SU-DHL-6 (cell line): Measurements from ENCODE around the gene ACRV1.

Experiments
- CTCF ChIP-seq: fragments of 200-600 bp; sonication (generic); IDR thresholded peaks from one replicate; pipeline ENCODE4 v1.5.1; 2017; ENCODE audit warnings: antibody characterized with exemption, mild to moderate bottlenecking, low read length, moderate library complexity; ENCODE audit not compliant: insufficient read depth, poor library complexity, severe bottlenecking
- EZH2phosphoT487 ChIP-seq: fragments of 200-600 bp; sonication (generic), shearing (Covaris generic); conservative IDR thresholded peaks from 2 replicates; pipeline ENCODE4 v1.6.1; 2018; ENCODE audit warnings: mild to moderate bottlenecking, antibody characterized with exemption, low read length, moderate library complexity, mixed read lengths

- TF ChIP-seq CTCF: no peak
- TF ChIP-seq EZH2phosphoT487: no peak
Measured at GRCh38 chr11:125674210-125674609, 6.4 kb downstream of the ACRV1 start.
